H9 (cell line): Measurements from ENCODE around the gene RAD51D. TPM values are rescaled to one million over a fixed set of nuclear protein-coding genes. Genes with fewer than 3 reads are reported as not detected.

Experiments
- DNase-seq: peaks from one replicate; pipeline ENCODE4 v3.0.0-alpha.2; 2017
- H2AFZ ChIP-seq: one replicate; pipeline ENCODE4 v1.6.1; 2013; ENCODE audit warnings: mild to moderate bottlenecking, low read length, control low read depth, moderate library complexity
- H2AK5ac ChIP-seq: 2 replicates; pipeline ENCODE4 v1.6.1; 2013; ENCODE audit warnings: low read length, control low read depth, mixed read lengths; ENCODE audit not compliant: insufficient read length
- H2BK120ac ChIP-seq: one replicate; pipeline ENCODE4 v1.6.1; 2013; ENCODE audit warnings: low read depth, mild to moderate bottlenecking, low read length, control low read depth, inconsistent platforms; ENCODE audit not compliant: poor library complexity, severe bottlenecking
- H2BK12ac ChIP-seq: 2 replicates; pipeline ENCODE4 v1.6.1; 2013; ENCODE audit warnings: low read length, control low read depth, mixed read lengths, low read depth; ENCODE audit not compliant: insufficient read length
- H2BK15ac ChIP-seq: 2 replicates; pipeline ENCODE4 v1.6.1; 2013; ENCODE audit warnings: low read depth, low read length, control low read depth
- H2BK20ac ChIP-seq: one replicate; pipeline ENCODE4 v1.6.1; 2013; ENCODE audit warnings: low read depth, mild to moderate bottlenecking, low read length, control low read depth, inconsistent platforms; ENCODE audit not compliant: poor library complexity, severe bottlenecking
- H2BK5ac ChIP-seq: 2 replicates; pipeline ENCODE4 v1.6.1; 2013; ENCODE audit warnings: low read length, control low read depth, mixed read lengths; ENCODE audit not compliant: insufficient read length
- H3K14ac ChIP-seq: 2 replicates; pipeline ENCODE4 v1.6.1; 2013; ENCODE audit warnings: low read length, control low read depth; ENCODE audit not compliant: insufficient read depth
- H3K18ac ChIP-seq: 2 replicates; pipeline ENCODE4 v1.6.1; 2013; ENCODE audit warnings: low read depth, mild to moderate bottlenecking, mixed read lengths, low read length, control low read depth; ENCODE audit not compliant: insufficient read length
- H3K23ac ChIP-seq: 2 replicates; pipeline ENCODE4 v1.6.1; 2013; ENCODE audit warnings: low read length, control low read depth, mixed read lengths, low read depth; ENCODE audit not compliant: insufficient read length
- H3K23me2 ChIP-seq: 2 replicates; pipeline ENCODE4 v1.6.1; 2013; ENCODE audit warnings: low read depth, mild to moderate bottlenecking, mixed read lengths, low read length, control low read depth; ENCODE audit not compliant: insufficient read length, poor library complexity, severe bottlenecking
- H3K27ac ChIP-seq: 2 replicates; pipeline ENCODE4 v1.5.1; 2013; ENCODE audit warnings: low read length, control low read depth, mixed read lengths, low read depth; ENCODE audit not compliant: insufficient read length
- H3K27me3 ChIP-seq: 2 replicates; pipeline ENCODE4 v1.6.1; 2013; ENCODE audit warnings: low read length, control low read depth, inconsistent platforms; ENCODE audit not compliant: insufficient read depth
- H3K4ac ChIP-seq: 2 replicates; pipeline ENCODE4 v1.6.1; 2013; ENCODE audit warnings: low read depth, mild to moderate bottlenecking, control low read depth, inconsistent platforms, low read length, moderate library complexity
- H3K4me1 ChIP-seq: 2 replicates; pipeline ENCODE4 v1.6.1; 2013; ENCODE audit warnings: low read length, control low read depth, inconsistent platforms; ENCODE audit not compliant: insufficient read depth
- H3K4me2 ChIP-seq: 2 replicates; pipeline ENCODE4 v1.6.1; 2013; ENCODE audit warnings: low read length, control low read depth, mixed read lengths; ENCODE audit not compliant: insufficient read length, insufficient read depth
- H3K56ac ChIP-seq: 2 replicates; pipeline ENCODE4 v1.6.1; 2013; ENCODE audit warnings: low read depth, mild to moderate bottlenecking, mixed read lengths, low read length, control low read depth; ENCODE audit not compliant: insufficient read length
- H3K79me1 ChIP-seq: 2 replicates; pipeline ENCODE4 v1.6.1; 2013; ENCODE audit warnings: low read depth, mild to moderate bottlenecking, moderate library complexity, low read length, control low read depth, inconsistent platforms; ENCODE audit not compliant: insufficient read depth, poor library complexity, severe bottlenecking
- H3K79me2 ChIP-seq: 2 replicates; pipeline ENCODE4 v1.6.1; 2013; ENCODE audit warnings: low read length, control low read depth, inconsistent platforms; ENCODE audit not compliant: insufficient read depth
- H3K9ac ChIP-seq: 2 replicates; pipeline ENCODE4 v1.6.1; 2013; ENCODE audit warnings: low read length, control low read depth, mixed read lengths; ENCODE audit not compliant: insufficient read length; ENCODE audit errors: extremely low read depth
- H3K9me3 ChIP-seq: one replicate; pipeline ENCODE4 v1.6.1; 2013; ENCODE audit warnings: low read depth, low read length, inconsistent platforms; ENCODE audit not compliant: control insufficient read depth
- H3T11ph ChIP-seq: one replicate; pipeline ENCODE4 v1.6.1; 2013; ENCODE audit warnings: mild to moderate bottlenecking, low read length, control low read depth, inconsistent platforms
- H4K20me1 ChIP-seq: one replicate; pipeline ENCODE4 v1.6.1; 2013; ENCODE audit not compliant: control insufficient read depth, insufficient read length, insufficient read depth
- H4K5ac ChIP-seq: 2 replicates; pipeline ENCODE4 v1.6.1; 2013; ENCODE audit warnings: low read depth, mild to moderate bottlenecking, mixed read lengths, low read length, control low read depth; ENCODE audit not compliant: insufficient read length
- H4K8ac ChIP-seq: replicated peaks from 2 replicates; pipeline ENCODE4 v1.6.1; 2013; ENCODE audit warnings: low read length, control low read depth, mixed read lengths, low read depth; ENCODE audit not compliant: insufficient read length
- H4K91ac ChIP-seq: 2 replicates; pipeline ENCODE4 v1.6.1; 2013; ENCODE audit warnings: low read depth, mild to moderate bottlenecking, moderate library complexity, mixed read lengths, low read length, control low read depth; ENCODE audit not compliant: insufficient read length
- H3K27ac Mint-ChIP-seq, 3 experiments: 2 replicates in 2 of 3; 3 replicates in 1 of 3; pipeline ENCODE4 v1.8.0; 2020 to 2021; ENCODE audit warnings: mixed read lengths in 3 of 3, mild to moderate bottlenecking in 1 of 3, moderate library complexity in 1 of 3
- H3K27me3 Mint-ChIP-seq: 2 replicates; pipeline ENCODE4 v1.8.0; 2021; ENCODE audit warnings: low read depth, mild to moderate bottlenecking, moderate library complexity, mixed read lengths
- H3K36me3 Mint-ChIP-seq, 3 experiments: 2 replicates in 2 of 3; 3 replicates in 1 of 3; pipeline ENCODE4 v1.8.0; 2020 to 2021; ENCODE audit warnings: low read depth in 3 of 3, mixed read lengths in 3 of 3; ENCODE audit not compliant: insufficient read depth in 1 of 3
- H3K4me1 Mint-ChIP-seq, 2 experiments: 2 replicates each; pipeline ENCODE4 v1.8.0; 2020; ENCODE audit warnings: mixed read lengths in 2 of 2
- H3K4me3 Mint-ChIP-seq, 2 experiments: 2 replicates in 1 of 2; 3 replicates in 1 of 2; pipeline ENCODE4 v1.8.0; 2020 to 2021; ENCODE audit warnings: mild to moderate bottlenecking in 2 of 2, mixed read lengths in 2 of 2, moderate library complexity in 1 of 2
- H3K9me3 Mint-ChIP-seq, 2 experiments: 2 replicates in 1 of 2; 3 replicates in 1 of 2; pipeline ENCODE4 v1.8.0; 2020; ENCODE audit warnings: mild to moderate bottlenecking in 2 of 2, mixed read lengths in 2 of 2, moderate library complexity in 1 of 2
- CTCF ChIP-seq: fragments of 200-600 bp; sonication (generic); conservative IDR thresholded peaks from 3 replicates; pipeline ENCODE4 v1.8.0; 2021; ENCODE audit warnings: antibody characterized with exemption, mild to moderate bottlenecking
- WGBS: extraction: QIAGEN DNeasy Blood & Tissue Kit; methylation state at CpG from one replicate; pipeline ENCODE4 v1.1.7; 2013; ENCODE audit warnings: missing lambda C conversion rate, low lambda C conversion rate, mixed read lengths; ENCODE audit not compliant: insufficient read length; ENCODE audit errors: extremely low coverage; 5-methylcytosine and 5-hydroxymethylcytosine counted together
- total RNA-seq: library from RNA; stranded (reverse); gene quantifications from 2 replicates; pipeline ENCODE4 v1.2.1, GENCODE V29; 2021

The RAD51D gene
- total RNA-seq, 1 experiment from 2014 or later = 15.8 TPM

GRCh38 chr17:35097776-35098175, 21.9 kb downstream of the RAD51D start:
- Histone ChIP-seq H3K23me2 (no peaks in the 10 kb centered on the region), H3T11ph (no peak overlapping the region), H3K79me1 (no peaks in the 10 kb centered on the region), H4K5ac (no peak overlapping the region), H3K9ac (no peak overlapping the region), H2AK5ac (no peak overlapping the region), H3K27ac (no peak overlapping the region), H2BK20ac (no peak overlapping the region), H3K4ac (no peak overlapping the region), H2BK15ac (no peak overlapping the region), H3K9me3 (no peaks in the 10 kb centered on the region), H3K18ac (no peak overlapping the region), H3K14ac (no peak overlapping the region), H3K4me2 (no peak overlapping the region), H4K8ac (no peak overlapping the region), H4K20me1 (no peaks in the 10 kb centered on the region), H3K56ac (no peak overlapping the region), H3K27me3 (no peaks in the 10 kb centered on the region), H3K4me1 (no peaks in the 10 kb centered on the region), H4K91ac (no peak overlapping the region), H2BK120ac (no peak overlapping the region), H2BK5ac (no peak overlapping the region), H3K23ac (no peak overlapping the region), H3K79me2 (no peaks in the 10 kb centered on the region), H2BK12ac (no peak overlapping the region), H2AFZ (no peak overlapping the region)
- Mint-ChIP-seq H3K36me3 (peaks cover 4 to 29% (median 24%) of the 10 kb centered on the region in 3 experiments; a peak in 6 of 7 replicates), H3K27ac (peak overlapping the region in 2 of 3 experiments; percentile 78; a peak in 3 of 7 replicates), H3K27me3 (no peaks in the 10 kb centered on the region), H3K9me3 (no peaks in the 10 kb centered on the region), H3K4me3 (no peak overlapping the region), H3K4me1 (no peaks in the 10 kb centered on the region)
- WGBS = no CpG with 5 or more reads among the region's 2 CpGs
- DNase-seq = no peak
- no peak for TF ChIP-seq CTCF
